ENCODE measurements around the gene EEPD1.

EEPD1 gene

GRCh38 chr7:36284456-36285090, 131.5 kb downstream of the EEPD1 start:
- no peak for DNase-seq

GRCh38 chr7:36285276-36285675, 132.2 kb downstream of the EEPD1 start:
- no peak for DNase-seq

GRCh38 chr7:36286226-36286625, 133.2 kb downstream of the EEPD1 start:
- DNase-seq: no peak

DNA sequence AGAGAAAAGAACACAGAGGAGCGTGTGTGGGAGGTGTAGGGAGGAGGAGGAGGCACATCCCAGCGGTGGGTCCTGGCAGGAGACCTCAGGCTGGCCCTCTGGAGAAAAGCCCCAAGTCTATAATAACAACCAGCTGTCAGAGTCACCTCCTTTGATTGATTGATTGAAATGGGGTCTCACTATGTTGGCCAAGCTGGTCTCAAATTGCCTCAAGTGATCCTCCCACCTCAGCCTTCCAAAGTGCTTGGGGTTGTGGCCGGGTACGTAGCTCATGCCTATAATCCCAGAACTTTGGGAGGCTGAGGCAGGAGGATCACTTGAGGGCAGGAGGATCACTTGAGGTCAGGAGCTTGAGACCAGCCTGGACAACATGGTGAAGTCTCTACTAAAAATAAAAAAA, 133.6 kb downstream of the EEPD1 start:
- DNase-seq: no peak

DNA sequence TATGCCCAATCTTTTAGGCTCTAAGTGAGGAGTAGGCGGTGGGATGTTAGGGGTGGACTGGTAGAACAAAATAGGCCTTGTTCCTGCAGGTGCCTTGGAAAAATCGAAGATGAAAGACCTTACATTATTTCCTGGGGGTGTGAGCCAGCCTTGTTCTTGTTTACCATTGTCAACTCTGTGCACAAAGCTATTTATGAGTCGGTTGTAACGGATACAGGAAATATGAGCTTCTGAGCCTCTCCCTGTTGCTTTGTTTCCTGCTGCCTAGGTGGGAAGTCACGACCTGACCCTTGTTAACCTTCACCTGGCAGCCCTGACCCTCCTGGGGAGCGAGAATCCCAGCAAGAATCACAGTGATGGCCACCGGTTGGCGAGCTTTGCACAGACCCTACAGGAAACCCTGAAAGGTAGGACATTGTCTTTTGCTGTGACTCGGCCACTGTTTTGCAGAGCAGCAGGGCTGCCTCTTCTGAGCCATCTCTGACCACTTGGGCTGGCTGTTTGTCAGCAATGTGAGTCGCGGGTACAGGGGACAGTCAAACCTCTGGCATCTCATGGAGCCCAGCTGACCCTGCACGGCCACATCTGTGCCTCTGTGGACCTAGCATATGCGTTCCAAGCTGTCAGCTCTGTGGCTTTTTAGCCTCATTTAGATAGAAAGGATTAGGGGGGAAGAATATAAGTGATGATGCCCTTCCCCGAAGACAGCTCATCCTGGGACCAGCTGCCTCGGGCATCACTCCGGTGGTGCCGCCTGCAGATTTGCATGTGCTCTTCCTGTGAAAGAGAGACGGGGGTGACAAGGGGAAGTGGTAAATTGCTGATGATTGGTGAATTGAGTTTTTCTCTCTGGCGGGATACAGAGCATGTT, 134.6 kb downstream of the EEPD1 start:
- no peak for DNase-seq

GRCh38 chr7:36288501-36288900, 135.4 kb downstream of the EEPD1 start:
- DNase-seq: no peak

GRCh38 chr7:36289833-36290661, 137.0 kb downstream of the EEPD1 start:
- DNase-seq: no peak

- peak; percentile 54 for DNase-seq
Observed at GRCh38 chr7:36291387-36292316, 138.6 kb downstream of the EEPD1 start.

DNA sequence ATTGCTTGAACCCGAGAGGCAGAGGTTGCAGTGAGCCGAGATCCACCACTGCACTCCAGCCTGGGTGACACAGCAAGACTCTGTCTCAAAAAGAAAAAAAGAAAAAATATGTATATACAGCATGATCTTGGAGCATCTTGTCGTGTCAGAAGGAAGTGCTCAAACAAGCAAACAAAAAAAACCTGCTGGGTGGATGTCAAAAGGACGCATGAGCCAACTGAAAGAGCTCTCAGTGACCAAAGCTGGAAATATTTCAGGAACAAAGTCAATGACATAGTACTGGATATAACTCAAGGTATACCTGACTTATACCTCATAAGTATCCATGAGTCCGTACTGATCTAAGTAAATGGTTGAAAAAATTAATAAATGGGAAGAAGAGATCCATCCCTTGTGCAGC, 142.0 kb downstream of the EEPD1 start:
- DNase-seq: no peak

GRCh38 chr7:36296284-36296683, 143.2 kb downstream of the EEPD1 start:
- no peak for DNase-seq

- DNase-seq: no peak
Observed at GRCh38 chr7:36297364-36298009, 144.4 kb downstream of the EEPD1 start.

DNA sequence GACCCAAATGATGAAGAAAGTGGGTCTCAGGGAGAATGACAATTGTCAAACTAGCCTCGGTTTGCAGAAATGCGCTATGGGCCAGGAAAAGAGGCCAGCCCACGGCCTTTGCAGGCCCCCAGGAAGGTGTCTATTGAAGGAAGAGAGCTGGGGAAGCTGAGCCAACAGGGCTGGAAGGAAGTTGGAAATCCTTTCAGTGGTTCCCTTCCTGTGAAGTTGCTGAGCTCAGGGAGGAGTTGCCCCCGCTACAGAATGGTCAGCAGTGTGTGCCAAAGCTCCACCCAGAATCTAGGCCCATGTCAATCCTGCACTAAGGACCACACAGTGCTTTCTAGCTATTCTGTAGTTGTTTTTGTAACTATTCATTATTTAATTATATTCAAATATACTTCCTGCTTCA, 145.1 kb downstream of the EEPD1 start:
- DNase-seq: no peak

GRCh38 chr7:36299223-36299774, 146.2 kb downstream of the EEPD1 start:
- DNase-seq: no peak

GRCh38 chr7:36299823-36300341, 146.8 kb downstream of the EEPD1 start:
- no peak for DNase-seq

DNA sequence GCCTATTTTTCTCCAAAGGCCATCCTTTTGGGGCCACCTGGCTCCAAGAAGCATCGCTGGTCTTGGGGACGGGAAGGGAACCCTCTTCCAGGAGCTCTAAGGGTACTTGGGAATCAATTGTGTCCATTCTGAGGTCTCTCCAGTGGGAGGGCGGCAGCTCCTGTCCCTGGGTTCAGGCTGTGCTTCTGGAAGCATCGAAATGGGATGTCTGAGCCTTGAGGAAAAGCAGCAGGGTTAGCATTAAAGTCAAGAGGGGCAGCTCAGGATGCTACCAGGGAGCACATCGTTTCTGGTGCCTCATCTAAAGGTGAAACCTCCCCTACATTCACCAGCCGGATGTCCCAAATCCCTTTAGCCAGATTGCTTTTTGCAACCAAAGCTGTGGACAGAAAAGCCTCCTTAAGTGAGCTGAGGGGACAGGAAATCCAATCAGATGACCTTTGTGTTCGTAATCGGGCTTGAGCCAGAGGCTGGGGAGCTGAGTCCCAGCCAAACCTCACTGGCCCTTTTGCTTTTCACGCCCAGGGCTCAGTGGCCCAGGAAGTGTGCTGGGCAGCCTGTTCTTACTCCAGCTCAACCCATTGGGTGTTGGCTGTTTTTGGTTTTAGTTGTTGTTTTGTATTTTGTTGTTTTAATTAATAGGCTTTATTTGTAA, 147.8 kb downstream of the EEPD1 start:
- DNase-seq: no peak

GRCh38 chr7:36301914-36302771, 149.1 kb downstream of the EEPD1 start:
- DNase-seq: no peak

GRCh38 chr7:36303202-36304098, 150.4 kb downstream of the EEPD1 start:
- DNase-seq: no peak

DNA sequence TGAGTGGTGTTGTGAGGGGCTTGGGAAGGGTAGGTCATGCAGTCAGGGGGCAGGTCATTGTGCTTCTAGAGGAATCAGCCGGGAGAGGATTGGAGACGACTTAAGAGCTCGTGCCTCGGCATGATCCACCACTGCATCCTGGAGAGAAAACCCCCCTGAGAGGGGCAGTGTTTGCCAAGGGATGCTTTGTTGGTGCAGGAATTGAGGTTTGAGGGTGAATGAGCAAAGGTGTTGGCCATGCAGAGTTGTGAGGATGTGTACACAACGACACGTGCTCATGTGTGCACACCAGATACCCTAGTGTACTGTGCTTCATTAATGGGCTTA, 151.0 kb downstream of the EEPD1 start:
- no peak for DNase-seq

DNA sequence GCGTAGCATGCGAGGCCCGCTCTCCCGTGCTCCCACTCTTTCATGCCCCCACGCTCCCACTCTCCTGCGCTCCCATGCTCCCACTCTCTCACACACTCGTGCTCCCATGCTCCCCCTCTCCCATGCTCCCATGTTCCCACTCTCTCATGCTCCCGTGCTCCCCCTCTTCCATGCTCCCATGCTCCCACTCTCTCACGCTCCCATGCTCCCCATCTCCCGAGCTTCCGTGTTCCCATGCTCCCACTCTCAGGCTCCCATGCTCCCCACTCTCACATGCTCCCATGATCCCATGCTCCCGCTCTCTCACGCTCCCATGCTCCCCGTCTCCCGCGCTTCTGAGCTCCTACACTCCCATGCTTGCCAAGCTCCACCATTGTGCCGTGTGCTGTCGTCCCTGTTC, 152.2 kb downstream of the EEPD1 start:
- no peak for DNase-seq

All from GDM1 (cell line).